Right cardiac atrium (tissue), 5 donors: Measurements from ENCODE around the gene TMEM150B. TPM values are rescaled to one million over a fixed set of nuclear protein-coding genes. Genes with fewer than 3 reads are reported as not detected.

Experiments used
- ATAC-seq, 2 donors: fragments of 200-7000 bp; cut with Tn5 transposase; one replicate each; pipeline versions ENCODE4 v1.8.0 to v1.9.1; 2020; ENCODE audit warnings: moderate library complexity in 2 of 2, mild to moderate bottlenecking in 1 of 2
- DNase-seq, 3 donors: peaks; one replicate each; pipeline ENCODE4 v3.0.0-alpha.2; 2020
- H3K27ac ChIP-seq: one replicate; pipeline ENCODE4 v1.5.1; 2013; ENCODE audit warnings: mild to moderate bottlenecking, low read length, control low read depth, moderate library complexity
- H3K27me3 ChIP-seq: one replicate; pipeline ENCODE4 v1.6.1; 2013; ENCODE audit not compliant: control insufficient read depth, insufficient read depth
- H3K4me1 ChIP-seq: one replicate; pipeline ENCODE4 v1.6.1; 2013; ENCODE audit warnings: low read length; ENCODE audit not compliant: control insufficient read depth, insufficient read depth
- H3K4me3 ChIP-seq: one replicate; pipeline ENCODE4 v1.5.1; 2013; ENCODE audit warnings: low read length, control low read depth
- H3K9me3 ChIP-seq: one replicate; pipeline ENCODE4 v1.6.1; 2013; ENCODE audit warnings: low read length; ENCODE audit not compliant: control insufficient read depth
- WGBS: extraction: QIAGEN DNeasy Blood & Tissue Kit; methylation state at CpG from one replicate; pipeline ENCODE4 v1.1.7; 2013; 5-methylcytosine and 5-hydroxymethylcytosine counted together
- intact Hi-C, 4 donors: fragments of 100-400 bp; cut with DNase I; formaldehyde crosslinking; loops; one replicate each; pipeline versions ENCODE4 v1.11.0 to v1.14.0; 2022 to 2023
- long read RNA-seq, 4 donors: library from polyadenylated mRNA; unstranded; transcript quantifications; one replicate each; pipeline ENCODE4 v2.0.0, GENCODE V29; 2020 to 2021
- polyA plus RNA-seq: library from polyadenylated mRNA; stranded (reverse); fragments of 200-250 nt; gene quantifications from one replicate; pipeline ENCODE4 v1.2.3, GENCODE V29; 2013
- total RNA-seq, 4 donors: library from RNA; stranded (reverse); fragmentation: NEBNext Ultra II Directional; extraction: Animal tissue kit (Norgen Biotek cat#: 25700); gene quantifications; one replicate each; pipeline ENCODE4 v1.2.1, GENCODE V29; 2021
- donor health status: healthy with polysubstance abuse.
- donor health status: DM: no; HTN: yes; CAD: no.
- donor health status: DM: no; HTN: no; CAD: no.
- donor health status: DM: no; HTN: yes; CAD: no; lungs with severe emphysema.
- donor health status: DM: yes; HTN: yes; CAD: no.

TMEM150B gene
- total RNA-seq (1 to 10 TPM; 2.0 to 2.4 (median 2.2) TPM), polyA plus RNA-seq (0.68 TPM)
- long read RNA-seq, donor 1: 0 reads
- long read RNA-seq, donor 2: 0 reads
- long read RNA-seq, donor 3: 0 reads
- long read RNA-seq, donor 4: 0 reads

DNA sequence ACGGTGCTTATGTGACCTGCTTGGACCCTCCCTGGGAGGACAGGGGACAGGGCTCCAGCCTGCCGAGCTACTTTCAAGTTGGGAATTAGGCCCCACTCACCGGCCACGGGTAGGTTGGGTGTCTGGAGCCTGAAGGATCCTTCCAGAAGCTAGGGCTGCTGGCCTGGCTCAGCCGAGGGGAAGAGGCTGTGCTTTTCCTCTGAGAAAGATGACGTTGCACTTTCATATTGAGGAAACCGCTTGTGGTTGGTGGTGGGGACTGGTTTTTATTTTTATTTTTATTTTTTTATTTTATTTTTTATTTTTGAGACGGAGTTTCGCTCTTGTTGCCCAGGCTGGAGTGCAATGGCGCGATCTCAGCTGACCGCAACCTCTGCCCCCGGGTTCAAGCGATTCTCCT is at the start of gene TMEM150B:
TSS of gene TMEM150B (minus strand) at position 170 of the 400 bp plus-strand sequence. CDS start 4,305 bp downstream, outside the sequence.
- DNase-seq (peak in 1 of 3 donors; percentile 67), ATAC-seq (no peak)
- intact Hi-C loops: no loop called here
- Histone ChIP-seq H3K9me3 (no peaks in the 10 kb centered on the region), H3K27ac (no peak within 1 kb of the TSS), H3K27me3 (no peaks in the 10 kb centered on the region), H3K4me3 (no peak within 1 kb of the TSS), H3K4me1 (no peaks in the 10 kb centered on the region)
- 69% methylated on average over 14 of the region's 14 CpGs for WGBS

DNA sequence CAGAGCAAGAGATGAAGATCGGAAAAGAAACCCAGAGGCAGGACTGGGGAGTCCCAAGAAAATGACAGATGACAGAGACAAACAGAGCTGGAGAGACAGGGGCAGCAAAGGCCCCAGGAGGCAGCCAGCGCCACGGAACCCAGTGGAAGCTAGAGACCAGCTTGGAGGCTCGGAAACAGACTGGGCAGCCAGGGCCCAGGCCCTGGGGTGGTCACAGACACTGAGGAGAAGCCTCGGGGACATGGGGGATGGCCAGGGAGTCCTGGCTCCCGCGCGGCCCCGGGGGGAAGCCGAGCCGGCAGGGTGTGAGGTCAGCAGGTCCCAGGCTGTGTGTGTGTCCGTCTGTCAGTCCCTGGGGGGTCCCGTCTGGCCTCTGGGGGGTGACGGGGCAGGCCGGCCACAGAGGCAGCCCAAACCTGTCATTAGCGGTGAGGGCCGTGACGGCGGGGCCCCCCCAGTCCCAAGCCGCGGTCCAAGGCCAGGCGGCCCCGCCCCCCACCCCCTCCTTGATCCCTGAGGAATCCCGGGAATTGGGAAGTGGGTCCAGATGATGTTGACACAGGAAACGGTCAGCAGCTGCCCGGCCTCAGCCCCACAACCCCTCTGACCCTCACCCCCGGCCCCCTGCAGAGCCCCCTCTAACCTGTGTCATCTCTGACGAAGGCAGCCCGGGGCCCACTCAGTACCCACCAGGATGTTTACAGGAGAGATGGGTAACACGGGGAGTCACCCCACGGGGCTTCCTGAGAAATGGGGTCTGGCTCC is 49.0 kb upstream of the TMEM150B start:
- H3K27ac ChIP-seq: no peak overlapping the region
- no peak overlapping the region for H3K4me3 ChIP-seq
- no peaks in the 10 kb centered on the region for H3K4me1 ChIP-seq
- WGBS: 12% methylated on average over 31 of the region's 31 CpGs
- no peaks in the 10 kb centered on the region for H3K9me3 ChIP-seq
- DNase-seq (peak in 1 of 3 donors; percentile 33), ATAC-seq (no peak)
- H3K27me3 ChIP-seq: no peaks in the 10 kb centered on the region
- intact Hi-C loops: loop anchor here in 1 of 4 donors (10.0 kb wide), 1 partner anchor 69 kb away; no protein-coding TSS in a partner anchor

DNA sequence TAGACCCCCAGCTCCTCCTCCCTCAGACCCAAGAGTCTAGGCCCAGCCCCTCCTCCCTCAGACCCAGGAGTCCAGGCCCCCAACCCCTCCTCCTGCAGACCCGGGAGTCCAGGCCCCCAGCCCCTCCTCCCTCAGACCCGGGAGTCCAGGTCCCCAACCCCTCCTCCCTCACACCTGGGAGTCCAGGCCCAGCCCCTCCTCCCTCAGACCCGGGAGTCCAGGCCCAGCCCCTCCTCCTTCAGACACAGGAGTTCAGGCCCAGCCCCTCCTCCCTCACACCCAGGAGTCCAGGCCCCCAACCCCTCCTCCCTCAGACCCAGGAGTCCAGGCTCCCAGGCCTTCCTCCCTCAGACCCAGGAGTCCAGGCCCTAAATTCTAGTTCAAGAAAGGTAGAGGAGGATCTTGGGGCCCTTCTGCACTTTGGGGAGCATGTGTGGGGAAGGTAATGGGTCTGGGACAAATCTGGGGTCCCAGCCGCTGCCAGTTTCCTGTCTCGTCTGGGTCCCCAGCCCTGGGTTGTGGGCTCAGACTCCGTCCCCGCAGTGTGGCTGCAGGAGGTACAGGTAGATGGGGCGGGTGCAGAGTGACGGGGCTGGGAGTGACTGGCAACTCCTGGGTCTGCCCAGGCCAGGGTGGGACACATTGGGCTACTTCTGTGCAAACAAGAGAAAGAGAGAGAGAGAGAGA is 48.3 kb upstream of the TMEM150B start:
- H3K9me3 ChIP-seq: no peaks in the 10 kb centered on the region
- intact Hi-C loops: loop anchor here in 1 of 4 donors (10.0 kb wide), 1 partner anchor 69 kb away; no protein-coding TSS in a partner anchor
- H3K4me3 ChIP-seq: no peak overlapping the region
- no peaks in the 10 kb centered on the region for H3K27me3 ChIP-seq
- no peaks in the 10 kb centered on the region for H3K4me1 ChIP-seq
- peak in 1 of 3 donors; percentile 17 for DNase-seq
- 57% methylated on average over 9 of the region's 9 CpGs for WGBS
- no peak for ATAC-seq
- no peak overlapping the region for H3K27ac ChIP-seq

GRCh38 chr19:55372316-55373081 is 47.4 kb upstream of the TMEM150B start:
- WGBS: 43% methylated on average over 24 of the region's 24 CpGs
- intact Hi-C loops: loop anchor here in 1 of 4 donors (10.0 kb wide), 1 partner anchor 68 kb away; no protein-coding TSS in a partner anchor
- H3K27me3 ChIP-seq: no peaks in the 10 kb centered on the region

GRCh38 chr19:55370305-55370988 is 45.3 kb upstream of the TMEM150B start, which contains the start of gene IL11:
TSS of gene IL11 (minus strand) at chr19:55370463. CDS start at chr19:55370310, 153 bp downstream.
- intact Hi-C loops: loop anchor here in 1 of 4 donors (10.0 kb wide), 1 partner anchor 66 kb away; no protein-coding TSS in a partner anchor
- no peak for ATAC-seq
- WGBS: 5% methylated on average over 32 of the region's 32 CpGs
- H3K27ac ChIP-seq: no peak within 1 kb of the TSS
- no peaks in the 10 kb centered on the region for H3K4me1 ChIP-seq
- no peaks in the 10 kb centered on the region for H3K9me3 ChIP-seq
- peak within 1 kb of the TSS; percentile 51 for H3K4me3 ChIP-seq
- no peaks in the 10 kb centered on the region for H3K27me3 ChIP-seq
- DNase-seq: peak in 1 of 3 donors; percentile 31

More at GRCh38 chr19:55372316-55373081, 47.4 kb upstream of the TMEM150B start:
- H3K27ac ChIP-seq: no peak overlapping the region
- no peak overlapping the region for H3K4me3 ChIP-seq
- DNase-seq: peak in 1 of 3 donors; percentile 42
- peak in 1 of 2 donors; percentile 22 for ATAC-seq
- no peaks in the 10 kb centered on the region for H3K4me1 ChIP-seq
- no peaks in the 10 kb centered on the region for H3K9me3 ChIP-seq

DNA sequence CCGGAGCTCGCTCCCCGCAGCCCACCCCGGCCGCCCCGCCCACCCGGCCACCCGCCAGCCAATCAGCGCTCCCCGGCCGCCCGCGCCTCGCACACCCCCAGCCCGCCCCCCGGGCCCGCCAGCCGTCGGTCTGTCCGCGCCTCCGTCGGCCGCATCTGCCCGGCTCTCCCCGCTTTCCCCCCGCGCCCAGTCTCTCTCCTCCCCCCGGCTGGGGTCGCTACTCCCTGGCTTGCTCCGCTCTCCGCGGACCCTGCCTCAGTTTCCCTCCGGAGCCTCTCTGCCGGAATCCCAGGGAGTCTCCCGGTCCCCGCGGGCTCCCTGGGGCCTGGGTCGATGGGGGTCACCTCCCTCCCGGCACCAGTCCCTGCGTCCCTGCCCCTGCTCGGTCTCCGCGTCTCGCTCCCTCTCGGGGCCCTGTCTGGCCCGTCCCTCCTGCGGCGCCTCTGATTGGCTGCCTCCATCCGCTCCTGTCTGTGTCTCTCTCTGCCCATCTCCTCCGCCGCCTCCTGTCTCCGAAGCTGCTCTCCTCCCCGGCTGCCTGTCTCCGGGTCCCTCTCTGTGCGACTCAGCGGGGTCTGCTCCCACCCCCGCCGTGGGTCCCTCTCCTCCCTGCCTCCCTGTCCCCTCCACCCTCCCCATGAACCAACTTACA is 44.6 kb upstream of the TMEM150B start:
- intact Hi-C loops: loop anchor here in 1 of 4 donors (10.0 kb wide), 1 partner anchor 65 kb away; no protein-coding TSS in a partner anchor
- no peak overlapping the region for H3K27ac ChIP-seq
- no peaks in the 10 kb centered on the region for H3K9me3 ChIP-seq
- ATAC-seq (peak in 1 of 2 donors; percentile 36), DNase-seq (no peak)
- H3K4me1 ChIP-seq: no peaks in the 10 kb centered on the region
- H3K27me3 ChIP-seq: no peaks in the 10 kb centered on the region
- 1% methylated on average over 59 of the region's 59 CpGs for WGBS
- peak overlapping the region; percentile 51 for H3K4me3 ChIP-seq

GRCh38 chr19:55368701-55369563 is 43.8 kb upstream of the TMEM150B start:
- Histone ChIP-seq H3K9me3 (no peaks in the 10 kb centered on the region), H3K27me3 (no peaks in the 10 kb centered on the region), H3K27ac (no peak overlapping the region), H3K4me1 (no peaks in the 10 kb centered on the region), H3K4me3 (peak overlapping the region; percentile 51)
- DNase-seq (peak in 2 of 3 donors; percentile 42 to 79), ATAC-seq (peak in 1 of 2 donors; percentile 69)
- intact Hi-C loops: no loop called here
- 12% methylated on average over 54 of the region's 54 CpGs for whole genome bisulfite sequencing

GRCh38 chr19:55368106-55368505 is 43.0 kb upstream of the TMEM150B start:
- DNase-seq: no peak
- no peak for ATAC-seq

DNA sequence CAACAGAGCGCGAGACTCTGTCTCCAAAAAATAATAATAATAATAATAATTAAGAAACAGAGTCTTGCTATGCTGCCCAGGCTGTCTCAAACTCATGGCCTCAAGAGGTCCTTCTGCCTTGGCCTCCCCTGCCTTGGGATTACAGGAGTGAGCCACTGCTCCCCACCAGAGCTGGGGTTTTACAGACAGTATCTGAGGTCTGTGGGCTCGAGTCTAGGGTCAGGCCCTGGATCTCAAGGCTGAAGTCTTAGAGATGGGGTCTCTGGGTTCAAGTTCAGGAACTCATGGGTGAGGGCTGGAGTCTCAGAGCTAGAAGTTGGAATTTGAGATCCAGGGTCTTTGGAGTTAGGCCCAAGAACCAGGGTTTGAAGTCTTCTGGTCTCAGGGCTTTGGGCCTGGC is 41.6 kb upstream of the TMEM150B start:
- ATAC-seq (no peak), DNase-seq (no peak)
- WGBS: 71% methylated on average over 3 of the region's 3 CpGs
- H3K27me3 ChIP-seq: no peaks in the 10 kb centered on the region
- intact Hi-C loops: no loop called here
- no peak overlapping the region for H3K4me3 ChIP-seq
- H3K27ac ChIP-seq: no peak overlapping the region
- H3K4me1 ChIP-seq: no peaks in the 10 kb centered on the region
- no peaks in the 10 kb centered on the region for H3K9me3 ChIP-seq

More at GRCh38 chr19:55368106-55368505, 43.0 kb upstream of the TMEM150B start:
- Histone ChIP-seq H3K27ac (no peak overlapping the region), H3K4me3 (no peak overlapping the region), H3K9me3 (no peaks in the 10 kb centered on the region), H3K27me3 (no peaks in the 10 kb centered on the region), H3K4me1 (no peaks in the 10 kb centered on the region)
- WGBS: 88% methylated on average over 16 of the region's 16 CpGs
- intact Hi-C loops: no loop called here
